ENCODE measurements around the gene CRIM1.

Gene CRIM1

GRCh38 chr2:36432479-36432878 lies 76.9 kb downstream of the CRIM1 start:
- in situ Hi-C loops (cut with HindIII; ENCODE audit: low sequenced_read_pairs): no loop called here
- no peak overlapping the region for H3K4me3 ChIP-seq (ENCODE audit: low read depth, low read length)
- TF ChIP-seq CTCF (IDR thresholded peaks at IDR 0.05; ENCODE audit: low read depth, low read length, missing control alignments): no peak

GRCh38 chr2:36433311-36434217 lies 78.0 kb downstream of the CRIM1 start:
- DNase-seq (ENCODE audit: low read depth): no peak
- in situ Hi-C loops (cut with HindIII; ENCODE audit: low sequenced_read_pairs): no loop called here
- TF ChIP-seq CTCF (IDR thresholded peaks at IDR 0.05; ENCODE audit: low read depth, low read length, missing control alignments): no peak
- H3K4me3 ChIP-seq (ENCODE audit: low read depth, low read length): no peak overlapping the region

More at GRCh38 chr2:36432479-36432878, 76.9 kb downstream of the CRIM1 start:
- no peak for DNase-seq (ENCODE audit: low read depth)

- H3K4me3 ChIP-seq (ENCODE audit: low read depth, low read length): no peak overlapping the region
- TF ChIP-seq CTCF (IDR thresholded peaks at IDR 0.05; ENCODE audit: low read depth, low read length, missing control alignments): no peak
- peak; percentile 86 for DNase-seq (ENCODE audit: low read depth)
- in situ Hi-C loops (cut with HindIII; ENCODE audit: low sequenced_read_pairs): no loop called here
These were observed 82.9 kb downstream of the CRIM1 start for GRCh38 chr2:36438449-36438977.

- in situ Hi-C loops (cut with HindIII; ENCODE audit: low sequenced_read_pairs): no loop called here
- no peak overlapping the region for H3K4me3 ChIP-seq (ENCODE audit: low read depth, low read length)
- no peak for TF ChIP-seq CTCF (IDR thresholded peaks at IDR 0.05; ENCODE audit: low read depth, low read length, missing control alignments)
- DNase-seq (ENCODE audit: low read depth): no peak
These were observed 83.5 kb downstream of the CRIM1 start for GRCh38 chr2:36439084-36439483.

GRCh38 chr2:36441065-36441625 lies 85.6 kb downstream of the CRIM1 start:
- H3K4me3 ChIP-seq (ENCODE audit: low read depth, low read length): no peak overlapping the region
- no peak for TF ChIP-seq CTCF (IDR thresholded peaks at IDR 0.05; ENCODE audit: low read depth, low read length, missing control alignments)
- DNase-seq (ENCODE audit: low read depth): no peak
- in situ Hi-C loops (cut with HindIII; ENCODE audit: low sequenced_read_pairs): no loop called here

- TF ChIP-seq CTCF (IDR thresholded peaks at IDR 0.05; ENCODE audit: low read depth, low read length, missing control alignments): no peak
- DNase-seq (ENCODE audit: low read depth): no peak
- in situ Hi-C loops (cut with HindIII; ENCODE audit: low sequenced_read_pairs): no loop called here
- no peak overlapping the region for H3K4me3 ChIP-seq (ENCODE audit: low read depth, low read length)
These were observed 86.2 kb downstream of the CRIM1 start for GRCh38 chr2:36441816-36442215.
